Caco-2 (cell line): Measurements from ENCODE around the gene ANKMY1. TPM values are rescaled to one million over a fixed set of nuclear protein-coding genes. Genes with fewer than 3 reads are reported as not detected.
"Not testable (repeated sequence)": the region's sequence is repeated elsewhere in the genome, so short reads cannot be mapped to it uniquely, and the experiment has no call there.

ENCODE experiments used
- BruUV-seq: library from RNA; stranded (reverse); fragments of 400-500 nt; replicated peaks from 2 replicates; lab custom pipeline; 2021; lab: Mats Ljungman, UMichigan
- CTCF ChIA-PET: fragments of 300-600 bp; sonication (Branson Sonifier 250); formaldehyde crosslinking; loops from one replicate; lab custom pipeline; 2022; ENCODE audit warnings: antibody characterized with exemption; lab: Charles Lee
- POLR2A ChIA-PET: fragments of 300-600 bp; sonication (Branson Sonifier 250); formaldehyde crosslinking; loops from one replicate; lab custom pipeline; 2022; ENCODE audit warnings: antibody characterized with exemption; lab: Charles Lee
- DNase-seq, 2 experiments: peaks; one replicate each; pipeline versions ENCODE4 v3.0.0 to v3.0.0-alpha.2; 2020 to 2022
- H3K27me3 ChIP-seq: replicated peaks from 2 replicates; pipeline ENCODE4 v1.6.0; 2011; ENCODE audit warnings: low read length; ENCODE audit not compliant: control insufficient read depth, insufficient read depth
- H3K36me3 ChIP-seq: 2 replicates; pipeline ENCODE4 v1.5.1; 2011; ENCODE audit warnings: low read length; ENCODE audit not compliant: control insufficient read depth, insufficient read depth
- H3K4me1 ChIP-seq: fragments of 250-450 bp; sonication (Bioruptor Pico); 2 replicates; pipeline ENCODE4 v1.5.1; 2020; ENCODE audit warnings: mild to moderate bottlenecking
- H3K4me3 ChIP-seq: 2 replicates; pipeline ENCODE4 v1.5.1; 2011; ENCODE audit warnings: low read depth, mild to moderate bottlenecking, control low read depth, low read length
- H3K9me3 ChIP-seq: fragments of 250-450 bp; sonication (Bioruptor Pico); 2 replicates; pipeline ENCODE4 v1.5.1; 2020; ENCODE audit warnings: mild to moderate bottlenecking, moderate library complexity
- H3K27ac Mint-ChIP-seq: one replicate; pipeline ENCODE4 v1.8.0; 2022; ENCODE audit warnings: mixed read lengths; ENCODE audit not compliant: unreplicated experiment
- H3K27me3 Mint-ChIP-seq: one replicate; pipeline ENCODE4 v1.8.0; 2022; ENCODE audit warnings: mixed read lengths; ENCODE audit not compliant: insufficient read depth, unreplicated experiment
- H3K36me3 Mint-ChIP-seq: one replicate; pipeline ENCODE4 v1.8.0; 2022; ENCODE audit warnings: mild to moderate bottlenecking, mixed read lengths; ENCODE audit not compliant: insufficient read depth, unreplicated experiment
- H3K4me1 Mint-ChIP-seq: one replicate; pipeline ENCODE4 v1.8.0; 2022; ENCODE audit warnings: low read depth, mixed read lengths; ENCODE audit not compliant: unreplicated experiment
- H3K4me3 Mint-ChIP-seq: one replicate; pipeline ENCODE4 v1.8.0; 2022; ENCODE audit warnings: mild to moderate bottlenecking, moderate library complexity, mixed read lengths; ENCODE audit not compliant: unreplicated experiment
- H3K9me3 Mint-ChIP-seq: one replicate; pipeline ENCODE4 v1.8.0; 2022; ENCODE audit warnings: mixed read lengths; ENCODE audit not compliant: unreplicated experiment
- CTCF ChIP-seq, 2 experiments: fragments of 200-600 bp in 1 of 2; IDR thresholded peaks; 1 replicate in 1 of 2; 2 replicates in 1 of 2; pipeline versions ENCODE4 v1.5.1 to v1.8.0; 2011 to 2022; ENCODE audit warnings: antibody characterized with exemption in 1 of 2, control low read depth in 1 of 2, inconsistent platforms in 1 of 2, low read depth in 1 of 2, low read length in 1 of 2, mild to moderate bottlenecking in 1 of 2, moderate library complexity in 1 of 2; ENCODE audit not compliant: insufficient read depth in 1 of 2, severe bottlenecking in 1 of 2, unreplicated experiment in 1 of 2
- intact Hi-C: fragments of 100-400 bp; cut with micrococcal nuclease; formaldehyde crosslinking; loops from one replicate; pipeline ENCODE4 v1.10.0; 2022; ENCODE audit not compliant: unreplicated experiment
- total RNA-seq: library from RNA; stranded (reverse); gene quantifications from 2 replicates; pipeline ENCODE4 v1.2.3, GENCODE V29; 2022

Gene ANKMY1
- total RNA-seq, 1 experiment from 2014 or later: 12.2 TPM

DNA sequence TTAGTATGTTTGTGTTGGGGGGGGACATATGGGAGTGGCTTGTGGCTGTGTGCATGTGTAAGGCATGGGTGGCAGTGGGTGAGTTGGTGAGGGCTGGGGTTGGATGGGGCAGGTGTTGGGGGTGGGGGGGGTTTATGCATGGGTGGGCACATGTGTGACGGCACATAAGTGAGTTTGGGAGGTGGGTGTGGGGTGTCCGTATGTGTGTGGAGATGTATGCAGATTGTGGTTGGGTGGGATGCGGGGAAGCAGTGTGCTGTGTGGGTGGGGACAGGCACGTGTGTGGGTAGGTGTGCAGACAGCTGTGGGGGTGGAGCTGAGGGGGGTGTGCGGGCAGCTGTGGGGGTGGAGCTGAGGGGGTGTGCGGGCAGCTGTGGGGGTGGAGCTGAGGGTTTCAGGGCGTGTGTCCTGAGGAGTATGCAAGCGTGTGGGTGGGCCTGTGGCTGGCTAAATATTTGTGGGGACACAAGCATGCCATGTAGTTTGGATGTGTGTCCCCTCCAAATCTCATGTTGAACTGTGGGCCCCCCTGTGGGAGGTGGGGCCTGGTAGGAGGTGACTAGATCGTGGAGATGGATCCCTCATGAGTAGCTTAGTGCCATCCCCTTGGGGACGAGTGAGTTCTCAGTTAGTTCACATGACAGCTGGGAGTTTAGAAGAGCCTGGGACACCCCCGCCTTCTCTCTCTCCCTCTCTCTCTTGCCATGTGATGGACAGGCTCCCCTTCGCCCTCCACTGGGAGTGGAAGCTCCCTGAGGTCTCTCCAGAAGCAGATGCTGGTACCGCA, 59.4 kb downstream of the ANKMY1 start:
- H3K36me3 ChIP-seq: no peaks in the 10 kb centered on the region
- no peaks in the 10 kb centered on the region for H3K4me1 ChIP-seq
- no peak for TF ChIP-seq CTCF (IDR thresholded peaks at IDR 0.05; ENCODE audit: insufficient read depth in 1 of 2, low read depth in 1 of 2, low read length in 1 of 2, severe bottlenecking in 1 of 2, unreplicated experiment in 1 of 2)
- Mint-ChIP-seq H3K4me3 (no peak overlapping the region), H3K4me1 (no peaks in the 10 kb centered on the region), H3K36me3 (no peaks in the 10 kb centered on the region), H3K9me3 (peaks cover 16% of the 10 kb centered on the region), H3K27ac (no peak overlapping the region), H3K27me3 (no peaks in the 10 kb centered on the region)
- intact Hi-C loops: no loop called here
- H3K9me3 ChIP-seq: no peaks in the 10 kb centered on the region
- H3K4me3 ChIP-seq: no peak overlapping the region
- H3K27me3 ChIP-seq: no peaks in the 10 kb centered on the region
- ChIA-PET CTCF (no interaction called here), POLR2A (no interaction called here)
- DNase-seq: no peak
- no TSS peak for BruUV-seq

DNA sequence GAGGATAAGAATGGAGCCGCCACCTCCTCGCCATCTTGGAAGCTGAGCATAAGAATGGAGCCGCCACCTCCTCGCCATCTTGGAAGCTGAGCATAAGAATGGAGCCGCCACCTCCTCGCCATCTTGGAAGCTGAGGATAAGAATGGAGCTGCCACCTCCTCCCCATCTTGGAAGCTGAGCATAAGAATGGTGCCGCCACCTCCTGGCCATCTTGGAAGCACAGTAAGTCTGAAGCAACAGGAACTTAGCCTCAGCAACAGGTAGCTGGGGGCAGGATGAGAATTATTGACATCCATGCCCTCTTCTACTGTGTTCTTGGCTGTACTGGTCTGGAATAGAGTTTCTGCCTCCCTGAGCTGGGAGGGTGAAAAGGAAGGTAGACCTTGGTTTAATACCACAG, 60.7 kb downstream of the ANKMY1 start:
- H3K27me3 Mint-ChIP-seq, H3K27me3 ChIP-seq, H3K4me3 ChIP-seq, H3K9me3 ChIP-seq, POLR2A ChIA-PET, H3K4me3 Mint-ChIP-seq, H3K36me3 ChIP-seq, BruUV-seq, H3K27ac Mint-ChIP-seq, intact Hi-C loops, H3K4me1 ChIP-seq, H3K36me3 Mint-ChIP-seq, H3K4me1 Mint-ChIP-seq, DNase-seq: not testable (repeated sequence)
- CTCF ChIA-PET: interaction anchor here (0.6 kb wide), 1 partner anchor 36 kb away, joined by 4 read pairs; no protein-coding TSS in a partner anchor
- peaks cover 16% of the 10 kb centered on the region for H3K9me3 Mint-ChIP-seq

GRCh38 chr2:240494942-240495341, 62.8 kb downstream of the ANKMY1 start:
- H3K4me3 ChIP-seq, POLR2A ChIA-PET, H3K9me3 ChIP-seq, H3K4me3 Mint-ChIP-seq, H3K4me1 ChIP-seq, CTCF ChIA-PET, BruUV-seq, H3K36me3 Mint-ChIP-seq, intact Hi-C loops, H3K27me3 ChIP-seq, H3K36me3 ChIP-seq, H3K27ac Mint-ChIP-seq, H3K27me3 Mint-ChIP-seq, H3K4me1 Mint-ChIP-seq: not testable (repeated sequence)
- peaks cover 37% of the 10 kb centered on the region for H3K9me3 Mint-ChIP-seq
- peak; percentile 14 to 16 for TF ChIP-seq CTCF (IDR thresholded peaks at IDR 0.05; ENCODE audit: insufficient read depth in 1 of 2, low read depth in 1 of 2, low read length in 1 of 2, severe bottlenecking in 1 of 2, unreplicated experiment in 1 of 2)
- DNase-seq: peak in 1 of 2 experiments; percentile 19
